ENCODE results near the gene VEGFC. TPM values are rescaled to one million over a fixed set of nuclear protein-coding genes. Genes with fewer than 3 reads are reported as not detected.

VEGFC gene
- total RNA-seq, 4 donors from 2014 or later: 2.6 to 14.9 (median 5.4) TPM

DNA sequence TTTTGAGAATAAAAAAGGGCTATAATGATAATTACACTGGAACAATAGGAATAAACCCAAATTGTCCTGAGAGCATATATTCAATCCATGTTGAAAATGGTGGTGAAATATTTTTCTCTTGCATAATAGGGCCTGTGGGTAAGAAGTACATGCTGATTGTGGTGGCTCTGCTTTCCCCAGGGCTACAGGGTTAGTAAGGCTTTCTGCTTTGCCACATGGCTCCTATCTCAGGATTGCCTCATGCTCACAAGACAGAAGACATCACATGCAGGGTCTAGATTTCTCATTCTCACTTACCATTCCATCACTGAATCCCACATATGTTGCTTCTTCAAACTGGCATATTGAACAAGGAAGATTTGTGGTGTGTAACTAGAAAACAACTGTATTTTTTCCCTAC is 12.4 kb upstream of the VEGFC start:
- Histone ChIP-seq H3K27ac (no peak overlapping the region), H3K4me1 (no peaks in the 10 kb centered on the region), H3K27me3 (no peaks in the 10 kb centered on the region), H3K4me3 (no peak overlapping the region), H3K36me3 (no peaks in the 10 kb centered on the region), H3K9me3 (no peaks in the 10 kb centered on the region)
- no peak for TF ChIP-seq POLR2A (IDR thresholded peaks at IDR 0.05)
- TF ChIP-seq, protein P1, sequence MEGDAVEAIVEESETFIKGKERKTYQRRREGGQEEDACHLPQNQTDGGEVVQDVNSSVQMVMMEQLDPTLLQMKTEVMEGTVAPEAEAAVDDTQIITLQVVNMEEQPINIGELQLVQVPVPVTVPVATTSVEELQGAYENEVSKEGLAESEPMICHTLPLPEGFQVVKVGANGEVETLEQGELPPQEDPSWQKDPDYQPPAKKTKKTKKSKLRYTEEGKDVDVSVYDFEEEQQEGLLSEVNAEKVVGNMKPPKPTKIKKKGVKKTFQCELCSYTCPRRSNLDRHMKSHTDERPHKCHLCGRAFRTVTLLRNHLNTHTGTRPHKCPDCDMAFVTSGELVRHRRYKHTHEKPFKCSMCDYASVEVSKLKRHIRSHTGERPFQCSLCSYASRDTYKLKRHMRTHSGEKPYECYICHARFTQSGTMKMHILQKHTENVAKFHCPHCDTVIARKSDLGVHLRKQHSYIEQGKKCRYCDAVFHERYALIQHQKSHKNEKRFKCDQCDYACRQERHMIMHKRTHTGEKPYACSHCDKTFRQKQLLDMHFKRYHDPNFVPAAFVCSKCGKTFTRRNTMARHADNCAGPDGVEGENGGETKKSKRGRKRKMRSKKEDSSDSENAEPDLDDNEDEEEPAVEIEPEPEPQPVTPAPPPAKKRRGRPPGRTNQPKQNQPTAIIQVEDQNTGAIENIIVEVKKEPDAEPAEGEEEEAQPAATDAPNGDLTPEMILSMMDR (IDR thresholded peaks at IDR 0.05): no peak
- DNase-seq: no peak

DNA sequence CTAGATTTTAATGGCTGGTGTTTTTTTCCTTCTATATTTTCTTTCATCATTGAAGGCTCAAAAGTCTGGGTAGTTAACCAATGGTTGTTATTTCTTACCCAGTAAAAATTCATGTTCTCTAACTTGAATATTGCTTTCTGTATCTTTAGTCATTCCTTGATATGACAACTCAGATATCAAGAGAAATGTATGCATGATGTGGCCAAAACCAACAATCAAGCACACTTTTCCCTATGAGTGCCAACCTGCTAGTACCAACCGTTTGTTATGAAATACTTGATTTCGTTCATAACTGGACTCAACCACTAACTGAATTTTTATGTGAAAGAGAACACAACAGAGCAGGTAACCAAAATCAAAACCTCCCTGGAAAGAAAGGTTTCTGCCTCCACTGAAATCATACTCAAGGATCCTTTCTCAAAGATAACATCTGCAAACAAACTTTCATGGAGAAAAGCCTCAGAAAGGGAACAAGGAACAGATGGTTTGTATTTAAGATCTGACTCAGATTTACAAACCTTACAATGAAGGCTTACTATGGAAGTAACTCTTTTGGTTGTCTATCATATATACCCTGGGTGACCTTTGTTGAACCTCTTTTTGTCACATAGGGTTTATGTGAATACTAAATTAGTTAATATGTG is 8.3 kb upstream of the VEGFC start:
- H3K27ac ChIP-seq: no peak overlapping the region
- no peaks in the 10 kb centered on the region for H3K36me3 ChIP-seq
- H3K9me3 ChIP-seq: no peaks in the 10 kb centered on the region
- TF ChIP-seq, protein P1 (IDR thresholded peaks at IDR 0.05): no peak
- no peak for TF ChIP-seq POLR2A (IDR thresholded peaks at IDR 0.05)
- H3K4me1 ChIP-seq: no peaks in the 10 kb centered on the region
- DNase-seq: no peak
- H3K27me3 ChIP-seq: no peaks in the 10 kb centered on the region
- H3K4me3 ChIP-seq: no peak overlapping the region

DNA sequence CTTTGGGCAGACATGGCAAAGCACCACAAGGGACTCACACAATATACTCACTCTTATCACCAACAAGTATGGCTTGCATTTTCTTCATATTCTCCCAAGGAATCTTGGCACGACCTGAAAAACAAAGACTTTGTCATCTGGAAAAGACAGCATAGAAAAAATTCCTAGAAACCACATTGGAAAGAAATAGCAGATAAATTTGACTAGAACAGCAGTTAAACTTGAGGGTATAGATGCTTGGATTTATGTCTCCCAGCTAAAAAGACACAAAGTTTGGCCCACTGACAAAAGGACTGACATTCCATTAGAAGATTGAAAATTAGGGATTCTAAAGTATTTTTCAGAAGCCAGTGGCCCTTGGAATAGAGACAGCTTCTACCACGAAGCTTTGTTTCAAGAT is 6.9 kb upstream of the VEGFC start:
- H3K4me3 ChIP-seq: no peak overlapping the region
- no peaks in the 10 kb centered on the region for H3K4me1 ChIP-seq
- H3K9me3 ChIP-seq: no peaks in the 10 kb centered on the region
- no peaks in the 10 kb centered on the region for H3K27me3 ChIP-seq
- no peak overlapping the region for H3K27ac ChIP-seq
- DNase-seq: no peak
- TF ChIP-seq POLR2A (IDR thresholded peaks at IDR 0.05): no peak
- TF ChIP-seq, protein P1 (IDR thresholded peaks at IDR 0.05): no peak
- H3K36me3 ChIP-seq: no peaks in the 10 kb centered on the region

DNA sequence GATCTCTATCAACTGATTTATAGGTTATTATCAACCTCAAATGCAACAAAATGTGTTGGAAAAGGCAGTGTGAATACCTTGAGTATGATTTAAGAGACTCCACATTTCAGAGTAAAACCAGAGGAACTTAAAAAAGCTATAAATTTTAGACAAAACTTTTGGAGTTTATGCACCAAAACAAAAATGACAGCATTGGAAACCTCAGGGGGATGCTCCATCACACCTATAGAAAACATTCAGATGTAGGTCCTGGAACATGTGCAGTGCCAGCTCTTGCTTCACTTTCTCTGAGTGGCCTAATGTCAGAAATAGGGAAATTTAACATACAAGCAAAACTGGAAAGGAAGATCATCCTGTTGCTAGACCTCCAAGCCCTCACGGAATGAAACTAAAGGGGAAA is 5.8 kb upstream of the VEGFC start:
- no peaks in the 10 kb centered on the region for H3K27me3 ChIP-seq
- no peak overlapping the region for H3K4me3 ChIP-seq
- no peaks in the 10 kb centered on the region for H3K9me3 ChIP-seq
- no peak overlapping the region for H3K27ac ChIP-seq
- H3K4me1 ChIP-seq: no peaks in the 10 kb centered on the region
- DNase-seq: no peak
- TF ChIP-seq, protein P1 (IDR thresholded peaks at IDR 0.05): no peak
- TF ChIP-seq POLR2A (IDR thresholded peaks at IDR 0.05): no peak
- no peaks in the 10 kb centered on the region for H3K36me3 ChIP-seq

DNA sequence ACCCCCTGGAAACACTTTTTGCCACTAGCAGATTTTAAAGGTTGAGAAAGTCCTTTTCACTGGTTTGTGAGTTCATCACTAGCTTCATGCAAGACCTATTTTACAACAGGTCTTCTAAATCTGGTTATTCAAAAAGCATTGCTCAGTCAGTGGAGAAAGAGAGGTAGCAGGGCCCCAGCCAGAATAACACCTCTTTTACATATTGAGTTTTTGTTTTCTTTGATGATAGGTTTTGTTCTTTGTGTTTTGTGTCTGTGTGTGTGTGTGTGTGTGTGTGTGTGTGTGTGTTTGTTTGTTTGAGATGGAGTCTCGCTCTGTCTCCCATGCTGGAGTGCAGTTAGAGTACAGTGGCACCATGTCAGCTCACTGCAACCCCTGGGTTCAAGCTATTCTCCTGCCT is 2.7 kb upstream of the VEGFC start:
- Histone ChIP-seq H3K9me3 (no peaks in the 10 kb centered on the region), H3K4me1 (peaks cover 0 to 3% (median 0%) of the 10 kb centered on the region in 4 donors), H3K27me3 (peaks cover 0 to 6% of the 10 kb centered on the region in 2 donors), H3K4me3 (no peak overlapping the region), H3K27ac (no peak overlapping the region), H3K36me3 (no peaks in the 10 kb centered on the region)
- TF ChIP-seq, protein P1 (IDR thresholded peaks at IDR 0.05): no peak
- no peak for TF ChIP-seq POLR2A (IDR thresholded peaks at IDR 0.05)
- no peak for DNase-seq

DNA sequence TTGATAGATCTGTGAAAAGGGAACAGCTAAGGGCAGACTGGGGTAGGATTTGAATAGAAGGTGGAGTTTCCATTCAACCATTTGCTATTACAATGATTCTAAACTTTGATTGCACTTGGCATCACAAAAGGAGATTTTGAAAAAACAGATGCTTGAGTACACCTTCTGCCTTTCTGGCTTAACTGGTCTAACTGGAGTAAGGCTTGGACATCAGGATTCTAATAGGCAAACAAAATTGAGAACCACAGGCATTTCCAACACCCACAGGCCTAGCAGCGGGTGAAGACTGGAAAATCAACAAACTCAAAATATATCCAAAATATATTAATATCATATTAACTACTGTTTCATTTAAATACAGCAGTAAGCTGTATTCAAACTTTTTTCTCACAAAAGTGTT is 1.9 kb upstream of the VEGFC start:
- peaks cover 0 to 3% (median 0%) of the 10 kb centered on the region in 4 donors for H3K4me1 ChIP-seq
- no peaks in the 10 kb centered on the region for H3K36me3 ChIP-seq
- no peak for TF ChIP-seq POLR2A (IDR thresholded peaks at IDR 0.05)
- TF ChIP-seq, protein P1 (IDR thresholded peaks at IDR 0.05): no peak
- DNase-seq: no peak
- H3K9me3 ChIP-seq: no peaks in the 10 kb centered on the region
- no peak overlapping the region for H3K27ac ChIP-seq
- H3K4me3 ChIP-seq: no peak overlapping the region
- H3K27me3 ChIP-seq: peaks cover 0 to 6% of the 10 kb centered on the region in 2 donors

All from Peyer's patch (tissue), 4 donors.